ENCODE results near the gene FOXM1. TPM values are rescaled to one million over a fixed set of nuclear protein-coding genes. Genes with fewer than 3 reads are reported as not detected.

The FOXM1 gene
- 10 to 100 TPM in 1 of 2 donors, 1 to 10 TPM in 1; 6.5 to 19.8 TPM for total RNA-seq
- long read RNA-seq, partial matches to known transcripts = 0 of 16 reads
- long read RNA-seq, other reads (novel, unspliced or antisense) = 15 of 16 reads

- DNase-seq = peak; percentile 91 to 93
- intact Hi-C loops (cut with DNase I, micrococcal nuclease) = no loop called here
- peak; percentile 90 for ATAC-seq
Observed at GRCh38 chr12:2877047-2877952, at the start of gene FOXM1, which contains the start of gene RHNO1. Gene FOXM1 (minus strand): TSS chr12:2877174. CDS start chr12:2874478, 2,696 bp downstream. Gene RHNO1 (plus strand): TSS chr12:2877223. CDS start chr12:2885367, 8,144 bp downstream.

- DNase-seq (no peak), ATAC-seq (no peak)
Observed at GRCh38 chr12:2925322-2925995, 48.5 kb upstream of the FOXM1 start.

GRCh38 chr12:2924019-2924418 is 47.0 kb upstream of the FOXM1 start:
- intact Hi-C loops (cut with DNase I, micrococcal nuclease) = no loop called here
- ATAC-seq (no peak), DNase-seq (no peak)

More at GRCh38 chr12:2925322-2925995, 48.5 kb upstream of the FOXM1 start:
- intact Hi-C loops (cut with DNase I, micrococcal nuclease) = no loop called here

- DNase-seq (no peak), ATAC-seq (no peak)
- intact Hi-C loops (cut with DNase I, micrococcal nuclease) = no loop called here
Observed at GRCh38 chr12:2923057-2923456, 46.1 kb upstream of the FOXM1 start.

GRCh38 chr12:2922329-2922728 is 45.4 kb upstream of the FOXM1 start:
- intact Hi-C loops (cut with DNase I, micrococcal nuclease) = no loop called here
- DNase-seq = no peak

GRCh38 chr12:2919249-2919648 is 42.3 kb upstream of the FOXM1 start:
- ATAC-seq = no peak
- DNase-seq = no peak
- intact Hi-C loops (cut with DNase I, micrococcal nuclease) = no loop called here

More at GRCh38 chr12:2922329-2922728, 45.4 kb upstream of the FOXM1 start:
- no peak for ATAC-seq

- DNase-seq (no peak), ATAC-seq (no peak)
- intact Hi-C loops (cut with DNase I, micrococcal nuclease) = no loop called here
Observed at GRCh38 chr12:2912216-2912575, 35.2 kb upstream of the FOXM1 start.

GRCh38 chr12:2904260-2904659 is 27.3 kb upstream of the FOXM1 start:
- no peak for DNase-seq
- no peak for ATAC-seq

GRCh38 chr12:2902272-2902880 is 25.4 kb upstream of the FOXM1 start:
- intact Hi-C loops (cut with DNase I, micrococcal nuclease) = no loop called here
- ATAC-seq = no peak
- DNase-seq = no peak

More at GRCh38 chr12:2904260-2904659, 27.3 kb upstream of the FOXM1 start:
- intact Hi-C loops (cut with DNase I, micrococcal nuclease) = no loop called here

- no peak for DNase-seq
- intact Hi-C loops (cut with DNase I, micrococcal nuclease) = no loop called here
- no peak for ATAC-seq
Observed at GRCh38 chr12:2900642-2901041, 23.7 kb upstream of the FOXM1 start.

GRCh38 chr12:2897418-2897817 is 20.4 kb upstream of the FOXM1 start:
- intact Hi-C loops (cut with DNase I, micrococcal nuclease) = no loop called here
- DNase-seq (no peak), ATAC-seq (no peak)

- DNase-seq = no peak
- intact Hi-C loops (cut with DNase I, micrococcal nuclease) = no loop called here
- ATAC-seq = no peak
Observed at GRCh38 chr12:2895511-2895910, 18.5 kb upstream of the FOXM1 start.

GRCh38 chr12:2895051-2895451 is 18.1 kb upstream of the FOXM1 start:
- DNase-seq (no peak), ATAC-seq (no peak)
- intact Hi-C loops (cut with DNase I, micrococcal nuclease) = no loop called here

- intact Hi-C loops (cut with DNase I, micrococcal nuclease) = no loop called here
- ATAC-seq (no peak), DNase-seq (no peak)
Observed at GRCh38 chr12:2893007-2893406, 16.0 kb upstream of the FOXM1 start.

- no peak for DNase-seq
- intact Hi-C loops (cut with DNase I, micrococcal nuclease) = no loop called here
- no peak for ATAC-seq
Observed at GRCh38 chr12:2892246-2892645, 15.3 kb upstream of the FOXM1 start.

GRCh38 chr12:2891240-2892053 is 14.5 kb upstream of the FOXM1 start:
- peak; percentile 37 for ATAC-seq
- intact Hi-C loops (cut with DNase I, micrococcal nuclease) = no loop called here

GRCh38 chr12:2890388-2891239 is 13.6 kb upstream of the FOXM1 start, which contains the start of gene TULP3:
Gene TULP3 (plus strand): TSS chr12:2890891. CDS start chr12:2890948, 57 bp downstream.
- intact Hi-C loops (cut with DNase I, micrococcal nuclease) = no loop called here
- ATAC-seq (peak; percentile 98), DNase-seq (peak; percentile 99)

More at GRCh38 chr12:2891240-2892053, 14.5 kb upstream of the FOXM1 start:
- DNase-seq = peak; percentile 38 to 61

- no peak for ATAC-seq
- DNase-seq = no peak
Observed at GRCh38 chr12:2890001-2890387, 13.0 kb upstream of the FOXM1 start.

More at GRCh38 chr12:2890001-2890387, 13.0 kb upstream of the FOXM1 start:
- intact Hi-C loops (cut with DNase I, micrococcal nuclease) = no loop called here

Measured in left colon (tissue), 2 donors.